Keratinocyte (primary cell): ENCODE data around the gene RTKN.

Experiments used
- CTCF ChIP-seq, 3 experiments: IDR thresholded peaks in 1 of 3; conservative IDR thresholded peaks in 1 of 3; optimal IDR thresholded peaks in 1 of 3; 2 replicates in 2 of 3; 3 replicates in 1 of 3; pipeline versions ENCODE3 to v1.5.1; 2011; ENCODE audit warnings: low read length in 3 of 3, mild to moderate bottlenecking in 3 of 3, moderate library complexity in 2 of 3, control low read depth in 1 of 3, inconsistent platforms in 1 of 3; ENCODE audit not compliant: insufficient read depth in 2 of 3; ENCODE audit errors: extremely low read depth in 1 of 3
- EZH2 ChIP-seq: IDR thresholded peaks from one replicate; pipeline ENCODE4 v1.6.1; 2012; ENCODE audit warnings: inconsistent platforms, mild to moderate bottlenecking, low read length, moderate library complexity

- TF ChIP-seq CTCF (optimal IDR thresholded peaks at IDR 0.05 in 1 of 3, IDR thresholded peaks at IDR 0.05 in 1 of 3, conservative IDR thresholded peaks at IDR 0.05 in 1 of 3; ENCODE audit: extremely low read depth in 1 of 3, insufficient read depth in 2 of 3, low read length in 3 of 3) (no peak), EZH2 (no peak)
Observed at GRCh38 chr2:74375838-74376237, 65.9 kb downstream of the RTKN start.
